CD4-positive, alpha-beta memory T cell (primary cell): ENCODE measurements around the gene ZNF638. TPM values are rescaled to one million over a fixed set of nuclear protein-coding genes. Genes with fewer than 3 reads are reported as not detected.

Experiments used
- CTCF ChIA-PET: fragments of 350-600 bp; sonication (Branson Sonifier 250); formaldehyde crosslinking; loops from one replicate; lab custom pipeline; 2021; ENCODE audit warnings: inconsistent platforms; ENCODE audit not compliant: partially characterized antibody; lab: Charles Lee
- POLR2A ChIA-PET: fragments of 350-600 bp; sonication (Branson Sonifier 250); formaldehyde crosslinking; loops from one replicate; lab custom pipeline; 2021; ENCODE audit not compliant: partially characterized antibody; lab: Charles Lee
- DNase-seq, 5 donors: peaks; one replicate each; pipeline versions ENCODE4 v3.0.0 to v3.0.0-alpha.2; 2020 to 2022; ENCODE audit warnings: mixed read lengths in 1 of 5
- H3K27ac ChIP-seq: one replicate; pipeline ENCODE4 v1.7.0; 2013; ENCODE audit warnings: low read depth, low read length
- H3K27me3 ChIP-seq: 2 replicates; pipeline ENCODE4 v1.7.0; 2013; ENCODE audit warnings: mild to moderate bottlenecking, low read length, moderate library complexity; ENCODE audit not compliant: insufficient read depth
- H3K36me3 ChIP-seq: 2 replicates; pipeline ENCODE4 v1.7.0; 2013; ENCODE audit warnings: mild to moderate bottlenecking, low read length, moderate library complexity; ENCODE audit not compliant: insufficient read depth
- H3K4me1 ChIP-seq: 2 replicates; pipeline ENCODE4 v1.7.0; 2013; ENCODE audit warnings: mild to moderate bottlenecking, low read length, moderate library complexity; ENCODE audit not compliant: insufficient read depth
- H3K4me3 ChIP-seq, 2 donors: one replicate each; pipeline ENCODE4 v1.7.0; 2013; ENCODE audit warnings: low read length in 2 of 2, mild to moderate bottlenecking in 1 of 2
- H3K9me3 ChIP-seq, 2 donors: one replicate each; pipeline ENCODE4 v1.7.0; 2013; ENCODE audit warnings: low read length in 2 of 2, control low read depth in 1 of 2; ENCODE audit not compliant: control insufficient read depth in 1 of 2
- H3K27ac Mint-ChIP-seq, 7 donors: one replicate each; pipeline ENCODE4 v1.8.0; 2020 to 2021; ENCODE audit warnings: mixed read lengths in 7 of 7, mild to moderate bottlenecking in 6 of 7, inconsistent platforms in 3 of 7, moderate library complexity in 3 of 7
- H3K27me3 Mint-ChIP-seq, 2 donors: one replicate each; pipeline ENCODE4 v1.8.0; 2020 to 2021; ENCODE audit warnings: mixed read lengths in 2 of 2
- H3K36me3 Mint-ChIP-seq, 2 donors: one replicate each; pipeline ENCODE4 v1.8.0; 2020 to 2021; ENCODE audit warnings: mixed read lengths in 2 of 2, inconsistent platforms in 1 of 2, mild to moderate bottlenecking in 1 of 2
- H3K4me1 Mint-ChIP-seq, 4 donors: one replicate each; pipeline ENCODE4 v1.8.0; 2020 to 2021; ENCODE audit warnings: mixed read lengths in 4 of 4, mild to moderate bottlenecking in 1 of 4
- H3K4me3 Mint-ChIP-seq, 8 donors: one replicate each; pipeline ENCODE4 v1.8.0; 2020 to 2021; ENCODE audit warnings: mixed read lengths in 8 of 8, mild to moderate bottlenecking in 7 of 8, moderate library complexity in 6 of 8, inconsistent platforms in 3 of 8
- H3K9me3 Mint-ChIP-seq, 8 donors: one replicate each; pipeline ENCODE4 v1.8.0; 2020 to 2021; ENCODE audit warnings: mixed read lengths in 8 of 8, mild to moderate bottlenecking in 5 of 8, inconsistent platforms in 3 of 8, moderate library complexity in 1 of 8
- intact Hi-C: fragments of 100-400 bp; cut with micrococcal nuclease; formaldehyde crosslinking; loops from one replicate; pipeline ENCODE4 v1.15.1; 2023
- polyA plus RNA-seq, 2 donors: library from polyadenylated mRNA; unstranded; fragments of 300-500 nt; fragmentation: Illumina TruSeq; gene quantifications; one replicate each; pipeline ENCODE4 v1.2.3, GENCODE V29; 2021
- total RNA-seq, 2 experiments: library from RNA; stranded (reverse); gene quantifications; one replicate each; pipeline ENCODE4 v1.2.3, GENCODE V29; 2021

Gene ZNF638
- total and polyA plus RNA-seq, 4 experiments from 2014 or later = 19.8 to 167 (median 110) TPM

DNA sequence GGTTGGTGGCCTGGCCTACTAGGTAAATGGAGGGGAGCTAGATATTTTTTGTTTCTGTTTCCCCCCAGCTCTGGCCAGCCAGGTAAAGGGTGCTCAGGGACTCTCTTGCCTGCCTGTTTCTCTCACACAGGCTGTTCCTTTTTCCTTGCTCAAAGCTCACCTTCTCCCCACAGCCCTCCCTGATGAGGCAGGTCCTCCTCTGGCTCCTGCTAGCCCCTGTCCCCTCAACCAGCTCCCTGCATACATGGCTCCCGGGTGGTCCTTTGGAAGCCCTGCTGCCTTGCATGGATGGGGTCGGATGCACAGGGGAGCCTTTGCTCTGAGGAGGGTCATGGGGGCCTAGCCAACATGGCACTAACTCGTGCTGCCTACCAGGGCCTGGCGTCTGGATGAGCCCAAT is 149.5 kb downstream of the ZNF638 start:
- Histone ChIP-seq H3K9me3 (no peaks in the 10 kb centered on the region), H3K36me3 (no peaks in the 10 kb centered on the region), H3K4me3 (no peak overlapping the region), H3K27me3 (no peaks in the 10 kb centered on the region), H3K27ac (no peak overlapping the region), H3K4me1 (no peaks in the 10 kb centered on the region)
- no peak overlapping the region for H3K27ac Mint-ChIP-seq
- H3K4me3 Mint-ChIP-seq = no peak overlapping the region
- intact Hi-C loops = no loop called here
- peaks cover 4 to 8% of the 10 kb centered on the region in 2 donors for H3K27me3 Mint-ChIP-seq
- ChIA-PET CTCF (interaction anchor here (0.7 kb wide), 1 partner anchor 149 kb away, joined by 6 read pairs; the partner anchor contains the start of gene ZNF638), POLR2A (no interaction called here)
- no peaks in the 10 kb centered on the region for H3K9me3 Mint-ChIP-seq
- H3K4me1 Mint-ChIP-seq = no peaks in the 10 kb centered on the region
- no peak for DNase-seq
- no peaks in the 10 kb centered on the region for H3K36me3 Mint-ChIP-seq

DNA sequence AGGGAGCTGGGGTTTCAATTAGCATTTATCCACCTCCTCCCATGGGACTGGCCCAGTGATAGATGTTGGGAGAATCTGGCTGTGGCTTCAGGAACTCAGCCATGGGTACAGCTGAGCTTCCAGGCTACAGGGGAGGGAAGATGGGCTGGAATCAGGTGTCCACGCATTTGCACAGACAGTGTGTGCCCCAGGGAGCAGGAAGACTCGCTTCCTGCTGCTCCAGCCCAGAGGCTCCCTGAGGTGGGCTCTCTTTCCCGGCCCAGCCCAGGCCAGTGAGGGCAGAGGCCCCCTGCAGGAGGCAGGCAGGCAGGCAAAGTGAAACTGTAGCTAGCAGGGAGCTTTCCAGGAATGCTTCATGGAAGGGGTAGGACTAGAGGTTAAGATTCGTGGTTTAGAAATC is 150.5 kb downstream of the ZNF638 start:
- ChIA-PET CTCF (interaction anchor here (1.5 kb wide), 1 partner anchor 28 kb away, joined by 4 read pairs; no protein-coding TSS in a partner anchor), POLR2A (no interaction called here)
- H3K4me3 ChIP-seq = no peak overlapping the region
- H3K9me3 Mint-ChIP-seq = no peaks in the 10 kb centered on the region
- H3K27ac Mint-ChIP-seq = no peak overlapping the region
- H3K4me3 Mint-ChIP-seq = no peak overlapping the region
- H3K4me1 ChIP-seq = no peaks in the 10 kb centered on the region
- no peaks in the 10 kb centered on the region for H3K27me3 ChIP-seq
- no peaks in the 10 kb centered on the region for H3K36me3 Mint-ChIP-seq
- no peak overlapping the region for H3K27ac ChIP-seq
- H3K4me1 Mint-ChIP-seq = no peaks in the 10 kb centered on the region
- intact Hi-C loops = no loop called here
- H3K36me3 ChIP-seq = no peaks in the 10 kb centered on the region
- no peaks in the 10 kb centered on the region for H3K9me3 ChIP-seq
- DNase-seq = no peak
- peaks cover 6 to 7% of the 10 kb centered on the region in 2 donors for H3K27me3 Mint-ChIP-seq

DNA sequence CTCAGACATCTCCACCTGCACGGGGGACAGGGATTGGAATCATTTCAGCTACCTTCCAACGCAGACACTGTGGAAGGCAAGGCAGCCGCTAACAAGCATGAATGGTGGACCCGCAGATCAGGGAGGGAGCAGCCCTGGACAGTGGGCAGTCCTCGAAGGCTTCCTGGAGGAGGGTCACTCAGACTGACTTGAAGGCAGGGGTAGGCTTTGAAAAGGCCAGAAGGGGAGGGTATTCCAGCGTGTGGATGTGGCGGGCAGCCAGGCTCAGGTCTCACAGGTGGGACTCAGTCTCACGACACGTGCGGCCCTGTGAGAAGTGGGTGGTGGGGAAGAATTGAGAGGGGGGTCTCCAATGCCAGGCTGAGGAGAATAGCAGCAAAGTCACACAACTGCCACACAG is 151.7 kb downstream of the ZNF638 start:
- Histone ChIP-seq H3K27ac (no peak overlapping the region), H3K27me3 (no peaks in the 10 kb centered on the region), H3K36me3 (no peaks in the 10 kb centered on the region), H3K4me3 (no peak overlapping the region), H3K9me3 (no peaks in the 10 kb centered on the region), H3K4me1 (no peaks in the 10 kb centered on the region)
- H3K9me3 Mint-ChIP-seq = no peaks in the 10 kb centered on the region
- H3K27ac Mint-ChIP-seq = no peak overlapping the region
- no peaks in the 10 kb centered on the region for H3K4me1 Mint-ChIP-seq
- no peak overlapping the region for H3K4me3 Mint-ChIP-seq
- ChIA-PET POLR2A (no interaction called here), CTCF (interaction anchor here (1.5 kb wide), 1 partner anchor 27 kb away, joined by 4 read pairs; no protein-coding TSS in a partner anchor)
- intact Hi-C loops = no loop called here
- no peak for DNase-seq
- no peaks in the 10 kb centered on the region for H3K36me3 Mint-ChIP-seq
- H3K27me3 Mint-ChIP-seq = peaks cover 7 to 9% of the 10 kb centered on the region in 2 donors

DNA sequence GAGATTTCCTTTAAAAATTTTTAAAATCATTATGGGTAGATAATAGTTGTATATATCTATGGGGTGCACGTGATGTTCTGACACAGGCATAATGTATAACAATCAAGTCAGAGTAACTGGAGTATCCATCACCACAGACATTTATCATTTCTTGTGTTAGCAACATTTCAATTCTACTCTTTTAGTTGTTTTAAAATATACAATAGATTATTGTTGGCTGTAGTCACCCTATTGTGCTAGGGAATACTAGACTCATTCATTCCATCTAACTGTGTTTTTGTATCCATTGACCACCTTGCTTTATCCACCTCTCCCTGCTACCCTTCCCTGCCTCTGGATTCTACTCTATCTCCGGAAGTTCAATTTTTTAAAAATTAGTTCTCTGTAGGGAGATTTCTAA is 152.8 kb downstream of the ZNF638 start:
- no peaks in the 10 kb centered on the region for H3K36me3 Mint-ChIP-seq
- H3K27me3 Mint-ChIP-seq = peaks cover 12% of the 10 kb centered on the region in 2 donors
- CTCF ChIA-PET = interaction anchor here (0.7 kb wide), 1 partner anchor 26 kb away, joined by 3 read pairs; no protein-coding TSS in a partner anchor
- POLR2A ChIA-PET = no interaction called here
- Histone ChIP-seq H3K27ac (no peak overlapping the region), H3K9me3 (no peaks in the 10 kb centered on the region), H3K27me3 (no peaks in the 10 kb centered on the region), H3K36me3 (no peaks in the 10 kb centered on the region), H3K4me1 (no peaks in the 10 kb centered on the region), H3K4me3 (no peak overlapping the region)
- H3K27ac Mint-ChIP-seq = no peak overlapping the region
- H3K4me3 Mint-ChIP-seq = no peak overlapping the region
- H3K9me3 Mint-ChIP-seq = no peaks in the 10 kb centered on the region
- no peak for DNase-seq
- H3K4me1 Mint-ChIP-seq = no peaks in the 10 kb centered on the region
- intact Hi-C loops = no loop called here

Other genes with a start within 250 kb of the ZNF638 start
- gene MCEE, start 201.6 kb upstream of the ZNF638 start, total RNA-seq = 10 to 100 TPM; 27.1 to 30.0 TPM
- 10 to 100 TPM; 20.7 to 24.7 TPM for gene MCEE, start 201.6 kb upstream of the ZNF638 start, polyA plus RNA-seq
- gene MPHOSPH10, start 201.1 kb upstream of the ZNF638 start, total RNA-seq = 10 to 100 TPM; 50.6 to 54.2 TPM
- gene MPHOSPH10, start 201.1 kb upstream of the ZNF638 start, polyA plus RNA-seq = 10 to 100 TPM; 13.4 to 32.0 TPM
- gene PAIP2B, start 104.7 kb upstream of the ZNF638 start, total RNA-seq = 10 to 100 TPM in 1 of 2 experiments, 1 to 10 TPM in 1; 9.9 to 11.0 TPM
- gene PAIP2B, start 104.7 kb upstream of the ZNF638 start, polyA plus RNA-seq = 1 to 10 TPM; 1.7 TPM
- gene DYSF, start 121.8 kb downstream of the ZNF638 start, total RNA-seq = under 1 TPM; 0.28 to 0.49 TPM
- not detected for gene DYSF, start 121.8 kb downstream of the ZNF638 start, polyA plus RNA-seq